Adrenal gland (tissue), 12 donors: Measurements from ENCODE around the gene RAPGEF4. TPM values are rescaled to one million over a fixed set of nuclear protein-coding genes. Genes with fewer than 3 reads are reported as not detected.

Source experiments
- DNase-seq, 7 donors: peaks; one replicate each; pipeline ENCODE4 v3.0.0-alpha.2; 2019 to 2020
- H3K27ac ChIP-seq, 5 donors: fragments of 200-600 bp; sonication (generic) in 4 of 5; 1 replicate in 3 of 5; 2 replicates in 2 of 5; pipeline versions ENCODE4 v1.5.1 to v1.8.0; 2016 to 2020; ENCODE audit warnings: mild to moderate bottlenecking in 1 of 5
- H3K27me3 ChIP-seq: fragments of 200-600 bp; 2 replicates; pipeline ENCODE4 v1.8.0; 2021
- H3K36me3 ChIP-seq, 2 donors: fragments of 200-600 bp; replicated peaks in 1 of 2; 1 replicate in 1 of 2; 2 replicates in 1 of 2; pipeline versions ENCODE4 v1.5.1 to v1.8.0; 2018 to 2022
- H3K4me1 ChIP-seq, 2 donors: fragments of 200-600 bp; replicated peaks in 1 of 2; 1 replicate in 1 of 2; 2 replicates in 1 of 2; pipeline versions ENCODE4 v1.5.1 to v1.8.0; 2018 to 2021
- H3K4me3 ChIP-seq, 4 donors: fragments of 200-600 bp; sonication (generic) in 3 of 4; one replicate each; pipeline ENCODE4 v1.5.1; 2016 to 2018
- H3K9me3 ChIP-seq, 3 donors: fragments of 200-600 bp; sonication (generic) in 1 of 3; replicated peaks in 1 of 3; 1 replicate in 2 of 3; 2 replicates in 1 of 3; pipeline versions ENCODE4 v1.5.1 to v1.8.0; 2016 to 2021
- POLR2A ChIP-seq, 2 donors: fragments of 450-650 bp; IDR thresholded peaks; one replicate each; pipeline ENCODE4 v1.6.1; 2017; ENCODE audit warnings: antibody characterized with exemption in 2 of 2, mild to moderate bottlenecking in 2 of 2, moderate library complexity in 1 of 2
- WGBS, 4 donors: extraction: QIAGEN DNeasy Blood & Tissue Kit in 2 of 4; methylation state at CpG; one replicate each; pipeline versions ENCODE4 v1.1.5 to v1.1.7; 2013 to 2017; 5-methylcytosine and 5-hydroxymethylcytosine counted together
- intact Hi-C, 2 donors: fragments of 100-400 bp; cut with DNase I; formaldehyde crosslinking; loops; one replicate each; pipeline versions ENCODE4 v1.14.1 to v1.15.0; 2022 to 2023
- polyA plus RNA-seq, 3 donors: library from polyadenylated mRNA; stranded (reverse); fragments of 200-250 nt in 2 of 3; fragments of 350-450 nt in 1 of 3; fragmentation: Illumina TruSeq in 1 of 3; extraction: RNeasy Lipid Tissue Mini Kit (QIAGEN cat#74804) in 1 of 3; gene quantifications; one replicate each; pipeline ENCODE4 v1.2.3, GENCODE V29; 2013 to 2014
- total RNA-seq, 9 donors: library from RNA; depleted of rRNA in 4 of 9; stranded (reverse); fragments of >200 nt in 4 of 9; fragments of 120-200 nt in 1 of 9; fragmentation: NEBNext Ultra II Directional in 1 of 9; extraction: Animal tissue kit (Norgen Biotek cat#: 25700) in 1 of 9; gene quantifications; one replicate each; pipeline versions ENCODE4 v1.1.0 to v1.2.4, GENCODE V29; 2013 to 2023
- TF ChIP-seq, protein P1 (sequence below), 6 experiments: fragments of 450-650 bp in 4 of 6; fragments of 200-600 bp in 2 of 6; sonication (generic) in 1 of 6; IDR thresholded peaks; 1 replicate in 5 of 6; 2 replicates in 1 of 6; pipeline versions ENCODE4 v1.5.1 to v1.8.0; 2016 to 2021; ENCODE audit warnings: antibody characterized with exemption in 6 of 6, mild to moderate bottlenecking in 2 of 6, moderate library complexity in 1 of 6
- donor health status: healthy with polysubstance abuse.
- donor health status: Bipolar disorder and iron deficiency.
- donor health status: DM: yes; HTN: yes; CAD: no.
- donor health status: DM: no; HTN: no; CAD: no.
- donor health status: DM: no; HTN: no; CAD: no.
- donor health status: DM: yes; HTN: yes; CAD: no.

Gene RAPGEF4
- total and polyA plus RNA-seq, 12 donors = 24.8 to 288 (median 101) TPM

DNA sequence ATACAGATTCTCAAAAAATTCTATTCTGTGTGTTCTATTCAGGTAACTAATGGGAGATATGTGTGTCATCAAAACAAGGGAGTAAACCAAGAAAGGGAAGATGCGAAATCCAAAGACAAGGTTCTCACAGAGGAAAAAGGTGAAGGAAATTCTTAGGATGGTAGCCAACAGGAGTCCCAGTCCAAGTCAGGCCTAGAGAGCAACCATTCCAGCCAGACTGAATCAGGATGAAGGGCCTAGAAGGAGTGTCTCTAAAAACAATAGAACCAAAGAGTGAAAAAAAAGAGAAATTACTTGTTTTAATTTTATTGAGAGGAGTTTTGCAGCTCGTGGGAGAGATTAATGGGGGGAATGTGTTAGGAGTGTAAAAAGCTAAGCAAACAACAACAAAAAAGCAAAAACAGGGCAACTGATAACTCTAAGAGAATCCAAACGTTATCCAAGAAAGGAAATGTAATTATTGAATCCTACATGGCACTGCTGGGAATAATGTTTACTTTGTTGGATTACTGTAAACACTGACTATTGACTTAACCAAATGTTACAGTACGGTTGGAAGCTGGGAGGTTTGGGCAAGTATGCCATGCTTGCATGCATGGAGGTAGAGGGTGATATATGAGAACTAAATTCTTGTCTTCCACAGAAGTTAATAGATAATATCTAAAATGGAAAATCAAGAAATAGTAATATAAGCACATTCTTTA is 352.3 kb downstream of the RAPGEF4 start:
- H3K36me3 ChIP-seq = no peaks in the 10 kb centered on the region
- H3K27ac ChIP-seq = no peak overlapping the region
- no peaks in the 10 kb centered on the region for H3K27me3 ChIP-seq
- no peak for DNase-seq
- H3K4me3 ChIP-seq = no peak overlapping the region
- TF ChIP-seq, protein P1, sequence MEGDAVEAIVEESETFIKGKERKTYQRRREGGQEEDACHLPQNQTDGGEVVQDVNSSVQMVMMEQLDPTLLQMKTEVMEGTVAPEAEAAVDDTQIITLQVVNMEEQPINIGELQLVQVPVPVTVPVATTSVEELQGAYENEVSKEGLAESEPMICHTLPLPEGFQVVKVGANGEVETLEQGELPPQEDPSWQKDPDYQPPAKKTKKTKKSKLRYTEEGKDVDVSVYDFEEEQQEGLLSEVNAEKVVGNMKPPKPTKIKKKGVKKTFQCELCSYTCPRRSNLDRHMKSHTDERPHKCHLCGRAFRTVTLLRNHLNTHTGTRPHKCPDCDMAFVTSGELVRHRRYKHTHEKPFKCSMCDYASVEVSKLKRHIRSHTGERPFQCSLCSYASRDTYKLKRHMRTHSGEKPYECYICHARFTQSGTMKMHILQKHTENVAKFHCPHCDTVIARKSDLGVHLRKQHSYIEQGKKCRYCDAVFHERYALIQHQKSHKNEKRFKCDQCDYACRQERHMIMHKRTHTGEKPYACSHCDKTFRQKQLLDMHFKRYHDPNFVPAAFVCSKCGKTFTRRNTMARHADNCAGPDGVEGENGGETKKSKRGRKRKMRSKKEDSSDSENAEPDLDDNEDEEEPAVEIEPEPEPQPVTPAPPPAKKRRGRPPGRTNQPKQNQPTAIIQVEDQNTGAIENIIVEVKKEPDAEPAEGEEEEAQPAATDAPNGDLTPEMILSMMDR (IDR thresholded peaks at IDR 0.05) = no peak
- TF ChIP-seq POLR2A (IDR thresholded peaks at IDR 0.05) = no peak
- H3K9me3 ChIP-seq = no peaks in the 10 kb centered on the region
- H3K4me1 ChIP-seq = peaks cover 6 to 20% of the 10 kb centered on the region in 2 donors
- WGBS, 4 donors = 92 to 94% (median 93%) methylated on average over 4 of the region's 4 CpGs
- intact Hi-C loops = loop anchor here in 1 of 2 donors (10.0 kb wide), 1 partner anchor 117 kb away; no protein-coding TSS in a partner anchor

DNA sequence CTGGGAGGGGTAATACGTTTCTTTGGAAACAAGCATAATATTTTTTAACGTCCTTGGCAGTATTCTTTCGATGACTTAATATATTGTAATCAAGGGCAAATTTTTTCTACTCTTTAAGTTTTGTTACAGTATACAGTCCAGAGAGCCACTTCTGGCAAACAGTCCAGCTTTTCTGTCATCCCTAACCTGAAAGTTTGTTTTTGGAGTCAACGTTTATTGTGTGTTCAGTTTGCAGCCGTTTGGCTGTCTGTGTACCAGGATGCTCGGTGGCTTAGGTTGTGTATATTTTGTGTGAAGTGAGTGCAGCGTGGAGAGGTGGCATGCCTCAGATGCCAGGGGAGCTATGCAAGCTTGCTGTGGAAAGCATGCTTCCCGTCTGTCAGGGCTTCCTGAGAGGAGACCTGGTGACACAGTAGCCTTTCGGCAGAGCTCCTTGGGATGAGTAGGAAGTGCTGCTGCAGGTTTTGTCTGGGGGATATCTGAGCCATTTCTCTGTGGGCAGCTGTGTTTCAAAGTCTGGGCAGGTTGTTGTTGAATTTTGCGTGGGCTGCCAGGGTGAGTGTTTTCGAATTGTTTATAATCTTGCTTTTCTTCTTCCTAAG is 354.7 kb downstream of the RAPGEF4 start:
- Histone ChIP-seq H3K27ac (no peak overlapping the region), H3K4me1 (peaks cover 0 to 13% of the 10 kb centered on the region in 2 donors), H3K9me3 (no peaks in the 10 kb centered on the region), H3K27me3 (no peaks in the 10 kb centered on the region), H3K36me3 (no peaks in the 10 kb centered on the region), H3K4me3 (no peak overlapping the region)
- intact Hi-C loops = no loop called here
- DNase-seq = peak in 1 of 7 donors; percentile 4
- no peak for TF ChIP-seq POLR2A (IDR thresholded peaks at IDR 0.05)
- TF ChIP-seq, protein P1 (IDR thresholded peaks at IDR 0.05) = no peak
- WGBS, 4 donors = 58 to 91% (median 63%) methylated on average over 11 of the region's 11 CpGs

GRCh38 chr2:173090973-173091660 is 355.5 kb downstream of the RAPGEF4 start:
- Histone ChIP-seq H3K27me3 (no peaks in the 10 kb centered on the region), H3K27ac (no peak overlapping the region), H3K4me1 (peaks cover 0 to 13% of the 10 kb centered on the region in 2 donors), H3K36me3 (no peaks in the 10 kb centered on the region), H3K9me3 (no peaks in the 10 kb centered on the region), H3K4me3 (no peak overlapping the region)
- 72 to 84% (median 79%) methylated on average over 10 of the region's 10 CpGs for WGBS, 4 donors
- no peak for DNase-seq
- intact Hi-C loops = no loop called here
- TF ChIP-seq, protein P1 (IDR thresholded peaks at IDR 0.05) = no peak
- no peak for TF ChIP-seq POLR2A (IDR thresholded peaks at IDR 0.05)

DNA sequence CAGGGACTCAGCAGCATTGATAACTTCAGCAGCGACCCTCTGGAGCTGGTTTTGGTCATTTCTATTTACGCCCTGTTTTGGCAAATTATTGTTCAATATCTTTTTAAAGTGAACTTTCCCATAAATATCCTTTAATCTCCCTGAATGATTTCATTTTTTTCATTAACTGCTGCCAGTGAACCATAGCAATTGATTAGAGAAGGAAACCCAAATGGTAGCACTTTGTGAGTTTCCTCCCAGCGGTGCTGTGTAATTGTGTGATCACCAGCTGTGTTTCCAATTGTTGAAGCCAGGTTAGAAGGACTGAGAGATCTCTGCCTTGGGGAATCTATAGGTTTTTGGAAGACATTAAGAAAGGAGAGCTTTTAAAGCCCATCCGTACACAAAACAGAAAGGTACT is 356.3 kb downstream of the RAPGEF4 start:
- Histone ChIP-seq H3K4me3 (no peak overlapping the region), H3K27ac (no peak overlapping the region), H3K27me3 (no peaks in the 10 kb centered on the region), H3K36me3 (no peaks in the 10 kb centered on the region), H3K4me1 (peaks cover 0 to 5% of the 10 kb centered on the region in 2 donors), H3K9me3 (no peaks in the 10 kb centered on the region)
- TF ChIP-seq, protein P1 (IDR thresholded peaks at IDR 0.05) = no peak
- no peak for TF ChIP-seq POLR2A (IDR thresholded peaks at IDR 0.05)
- 94 to 99% (median 95%) methylated on average over 4 of the region's 4 CpGs for WGBS, 4 donors
- no peak for DNase-seq
- intact Hi-C loops = no loop called here
